Hepatocyte (in vitro differentiated cells): Measurements from ENCODE around the gene CDS2.

Source experiments
- EZH2phosphoT487 ChIP-seq: fragments of 200-600 bp; sonication (generic); IDR thresholded peaks from one replicate; pipeline ENCODE4 v1.6.1; 2018; ENCODE audit warnings: antibody characterized with exemption, mild to moderate bottlenecking, low read depth, moderate library complexity; ENCODE audit not compliant: unreplicated experiment, severe bottlenecking
- TF ChIP-seq, protein P1 (sequence below): fragments of 200-600 bp; sonication (generic); IDR thresholded peaks from 2 replicates; pipeline ENCODE4 v1.5.1; 2016; ENCODE audit warnings: antibody characterized with exemption, mild to moderate bottlenecking; ENCODE audit not compliant: poor library complexity

DNA sequence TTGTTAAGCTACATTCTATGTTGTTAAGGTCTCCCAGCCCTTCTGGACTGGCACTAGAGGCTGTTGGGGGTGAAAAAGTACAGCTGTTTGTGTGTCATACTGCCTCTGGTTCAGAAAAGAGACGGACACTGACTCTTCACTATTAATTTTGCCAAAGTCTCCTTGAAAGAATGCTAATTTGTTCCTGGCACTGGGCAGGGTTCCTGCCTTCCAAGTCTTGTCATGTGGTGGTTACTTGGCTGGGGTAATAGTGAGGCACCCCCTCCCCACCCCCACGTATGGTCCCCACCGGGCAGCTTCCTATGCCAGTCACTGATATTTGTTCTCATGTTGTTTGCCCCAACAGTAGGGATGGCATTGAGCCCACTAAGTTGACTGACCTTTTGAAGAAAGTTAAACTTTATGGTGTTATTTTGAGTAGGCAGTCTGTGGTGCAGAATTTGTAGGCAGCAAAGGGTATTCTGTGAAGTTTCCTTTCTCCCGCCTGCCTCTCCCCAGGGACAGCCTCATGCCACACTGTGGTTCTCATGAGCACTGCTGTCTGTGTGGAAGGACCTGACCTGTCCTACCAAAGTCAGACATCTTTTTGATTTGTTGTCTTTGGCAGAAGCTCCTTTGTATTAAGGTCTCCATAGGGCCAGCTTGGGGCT, 8.7 kb downstream of the CDS2 start:
- TF ChIP-seq, protein P1, sequence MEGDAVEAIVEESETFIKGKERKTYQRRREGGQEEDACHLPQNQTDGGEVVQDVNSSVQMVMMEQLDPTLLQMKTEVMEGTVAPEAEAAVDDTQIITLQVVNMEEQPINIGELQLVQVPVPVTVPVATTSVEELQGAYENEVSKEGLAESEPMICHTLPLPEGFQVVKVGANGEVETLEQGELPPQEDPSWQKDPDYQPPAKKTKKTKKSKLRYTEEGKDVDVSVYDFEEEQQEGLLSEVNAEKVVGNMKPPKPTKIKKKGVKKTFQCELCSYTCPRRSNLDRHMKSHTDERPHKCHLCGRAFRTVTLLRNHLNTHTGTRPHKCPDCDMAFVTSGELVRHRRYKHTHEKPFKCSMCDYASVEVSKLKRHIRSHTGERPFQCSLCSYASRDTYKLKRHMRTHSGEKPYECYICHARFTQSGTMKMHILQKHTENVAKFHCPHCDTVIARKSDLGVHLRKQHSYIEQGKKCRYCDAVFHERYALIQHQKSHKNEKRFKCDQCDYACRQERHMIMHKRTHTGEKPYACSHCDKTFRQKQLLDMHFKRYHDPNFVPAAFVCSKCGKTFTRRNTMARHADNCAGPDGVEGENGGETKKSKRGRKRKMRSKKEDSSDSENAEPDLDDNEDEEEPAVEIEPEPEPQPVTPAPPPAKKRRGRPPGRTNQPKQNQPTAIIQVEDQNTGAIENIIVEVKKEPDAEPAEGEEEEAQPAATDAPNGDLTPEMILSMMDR: no peak
- no peak for TF ChIP-seq EZH2phosphoT487
